Psoas muscle (tissue), 8 donors: ENCODE data around the gene CCDC106. TPM values are rescaled to one million over a fixed set of nuclear protein-coding genes. Genes with fewer than 3 reads are reported as not detected.

Source experiments
- ATAC-seq, 4 donors: fragments of 200-7000 bp; cut with Tn5 transposase; one replicate each; pipeline ENCODE4 v1.9.1; 2020; ENCODE audit warnings: moderate library complexity in 3 of 4, mild to moderate bottlenecking in 2 of 4
- DNase-seq, 2 donors: peaks; one replicate each; pipeline ENCODE4 v3.0.0-alpha.2; 2020
- H3K27ac ChIP-seq: fragments of 200-600 bp; one replicate; pipeline ENCODE4 v1.8.0; 2022
- H3K27me3 ChIP-seq, 3 donors: fragments of 200-600 bp in 1 of 3; one replicate each; pipeline versions ENCODE4 v1.6.1 to v1.8.0; 2013 to 2022; ENCODE audit warnings: low read length in 2 of 3, mild to moderate bottlenecking in 2 of 3, moderate library complexity in 1 of 3; ENCODE audit not compliant: insufficient read depth in 3 of 3
- H3K36me3 ChIP-seq, 2 donors: fragments of 200-600 bp in 1 of 2; one replicate each; pipeline versions ENCODE4 v1.6.1 to v1.8.0; 2013 to 2022; ENCODE audit warnings: low read depth in 1 of 2, mild to moderate bottlenecking in 1 of 2, moderate library complexity in 1 of 2; ENCODE audit not compliant: insufficient read depth in 1 of 2
- H3K4me1 ChIP-seq: fragments of 200-600 bp; one replicate; pipeline ENCODE4 v1.8.0; 2022
- H3K4me3 ChIP-seq: fragments of 200-600 bp; one replicate; pipeline ENCODE4 v1.8.0; 2022; ENCODE audit warnings: mild to moderate bottlenecking
- H3K9me3 ChIP-seq: fragments of 200-600 bp; one replicate; pipeline ENCODE4 v1.8.0; 2022
- CTCF ChIP-seq: fragments of 200-600 bp; IDR thresholded peaks from one replicate; pipeline ENCODE4 v1.8.0; 2022; ENCODE audit warnings: antibody characterized with exemption
- WGBS, 3 donors: extraction: QIAGEN DNeasy Blood & Tissue Kit; methylation state at CpG; one replicate each; pipeline versions ENCODE4 v1.1.6 to v1.1.7; 2013; 5-methylcytosine and 5-hydroxymethylcytosine counted together
- intact Hi-C, 2 donors: fragments of 100-400 bp; cut with DNase I; formaldehyde crosslinking; loops; one replicate each; pipeline versions ENCODE4 v1.11.0 to v1.14.2; 2022
- polyA plus RNA-seq, 3 donors: library from polyadenylated mRNA; stranded (reverse); fragments of 200-250 nt; gene quantifications; one replicate each; pipeline ENCODE4 v1.2.3, GENCODE V29; 2013
- total RNA-seq, 4 donors: library from RNA; stranded (reverse); fragmentation: NEBNext Ultra II Directional in 2 of 4; extraction: Animal tissue kit (Norgen Biotek cat#: 25700) in 2 of 4; gene quantifications; one replicate each; pipeline versions ENCODE4 v1.2.1 to v1.2.4, GENCODE V29; 2021 to 2023
- donor health status: healthy with polysubstance abuse.
- donor health status: DM: no; HTN: no; CAD: no; lungs with moderate emphysema.
- donor health status: Bipolar disorder and iron deficiency.
- donor health status: healthy.
- donor health status: DM: yes; HTN: yes; CAD: no.
- donor health status: DM: no; HTN: no; CAD: no.
- donor health status: DM: no; HTN: no; CAD: no.
- donor health status: DM: yes; HTN: yes; CAD: no.

CCDC106 gene
- total and polyA plus RNA-seq, 7 donors, result 4.4 to 12.0 (median 10.0) TPM

DNA sequence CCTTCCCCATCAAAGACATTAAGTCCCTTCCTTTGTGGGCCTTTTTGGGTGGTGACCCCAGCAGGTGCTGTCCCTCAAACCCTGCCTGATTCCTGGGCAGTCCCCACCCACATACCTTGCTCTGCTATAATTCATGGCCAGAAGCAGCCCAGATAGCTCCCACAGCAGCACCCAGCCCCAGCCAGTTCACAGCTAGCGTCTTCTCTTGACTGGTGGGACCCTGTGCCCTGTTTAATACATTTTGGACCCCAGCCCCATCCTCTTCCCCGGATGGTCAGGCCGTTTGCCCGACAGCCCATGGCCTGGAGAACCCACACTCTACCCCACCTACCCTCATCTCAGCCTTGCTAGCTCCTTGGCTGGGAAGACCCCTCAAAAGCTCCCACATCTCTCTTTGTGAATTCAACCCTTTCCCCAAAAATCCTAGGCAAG lies 2.1 kb downstream of the CCDC106 start:
- no peak for ATAC-seq
- H3K27me3 ChIP-seq, result no peaks in the 10 kb centered on the region
- H3K27ac ChIP-seq, result no peak overlapping the region
- WGBS, 3 donors, result 79 to 96% (median 80%) methylated on average over 4 of the region's 4 CpGs
- intact Hi-C loops, result loop anchor here in 1 of 2 donors (10.0 kb wide), 1 partner anchor 265 kb away; the partner anchor contains the start of genes RPL28 and TMEM238
- peak in 1 of 2 donors; percentile 36 for DNase-seq
- no peak overlapping the region for H3K4me3 ChIP-seq
- no peaks in the 10 kb centered on the region for H3K9me3 ChIP-seq
- TF ChIP-seq CTCF, result no peak
- H3K4me1 ChIP-seq, result peaks cover 22% of the 10 kb centered on the region
- H3K36me3 ChIP-seq, result peaks cover 0 to 16% of the 10 kb centered on the region in 2 donors

DNA sequence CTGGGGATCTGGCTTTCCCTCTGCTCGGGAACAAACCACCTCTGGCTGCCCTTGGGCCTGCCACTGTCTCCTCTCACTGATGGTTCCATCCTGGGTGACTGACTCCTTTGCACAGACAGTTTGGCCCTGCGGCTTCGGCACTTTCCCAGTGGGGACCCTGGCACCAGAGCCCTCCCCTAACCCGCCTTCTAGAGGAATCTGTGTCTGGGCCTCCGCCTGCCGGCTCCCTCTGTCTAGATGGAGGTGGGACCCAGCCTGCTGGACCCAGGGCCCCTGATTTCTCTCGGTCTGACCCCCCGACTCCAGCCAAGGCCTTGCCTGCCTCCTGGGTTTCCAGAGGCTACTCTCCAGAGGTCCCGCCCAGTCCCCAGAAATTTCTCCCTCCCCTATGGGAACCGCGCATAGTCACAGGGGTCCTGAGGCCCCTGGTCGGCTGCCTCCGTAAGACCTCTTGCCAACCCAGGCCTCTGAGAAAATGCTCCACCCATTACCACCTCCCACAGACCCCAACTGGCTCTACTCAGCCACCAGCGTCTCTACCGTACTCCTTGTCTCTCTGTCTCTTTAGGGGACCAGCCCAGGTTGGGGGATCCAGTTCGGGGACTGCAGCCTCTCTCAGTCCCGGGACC lies 2.7 kb downstream of the CCDC106 start:
- ATAC-seq, result no peak
- Histone ChIP-seq H3K27ac (no peak overlapping the region), H3K36me3 (peaks cover 0 to 10% of the 10 kb centered on the region in 2 donors), H3K4me1 (peaks cover 22% of the 10 kb centered on the region), H3K4me3 (no peak overlapping the region), H3K9me3 (no peaks in the 10 kb centered on the region), H3K27me3 (no peaks in the 10 kb centered on the region)
- DNase-seq, result peak in 1 of 2 donors; percentile 44
- intact Hi-C loops, result loop anchor here in 1 of 2 donors (10.0 kb wide), 1 partner anchor 266 kb away; the partner anchor contains the start of genes RPL28 and TMEM238
- TF ChIP-seq CTCF, result no peak
- 87 to 93% (median 87%) methylated on average over 17 of the region's 17 CpGs for WGBS, 3 donors

DNA sequence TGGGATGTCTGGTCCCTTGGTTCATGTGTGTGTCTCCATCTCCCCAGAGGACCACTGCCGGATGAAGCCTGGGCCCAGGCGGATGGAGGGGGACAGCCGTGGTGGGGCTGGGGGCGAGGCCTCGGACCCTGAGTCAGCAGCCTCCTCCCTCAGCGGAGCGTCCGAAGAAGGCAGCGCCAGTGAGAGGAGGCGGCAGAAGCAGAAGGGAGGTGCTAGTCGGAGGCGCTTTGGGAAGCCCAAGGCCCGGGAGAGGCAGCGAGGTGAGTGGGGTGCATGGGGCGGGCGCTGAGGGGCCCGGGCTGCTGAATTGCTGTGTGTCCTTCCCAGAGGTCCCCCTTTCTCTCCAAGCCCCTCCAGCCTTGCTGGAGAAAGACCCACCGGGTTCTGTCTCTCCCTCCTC lies 3.2 kb downstream of the CCDC106 start:
- intact Hi-C loops, result loop anchor here in 1 of 2 donors (10.0 kb wide), 1 partner anchor 266 kb away; the partner anchor contains the start of genes RPL28 and TMEM238
- no peak for TF ChIP-seq CTCF
- H3K27me3 ChIP-seq, result no peaks in the 10 kb centered on the region
- H3K4me3 ChIP-seq, result no peak overlapping the region
- H3K27ac ChIP-seq, result no peak overlapping the region
- DNase-seq, result no peak
- peaks cover 26% of the 10 kb centered on the region for H3K4me1 ChIP-seq
- H3K9me3 ChIP-seq, result no peaks in the 10 kb centered on the region
- no peak for ATAC-seq
- peaks cover 0 to 6% of the 10 kb centered on the region in 2 donors for H3K36me3 ChIP-seq
- 81 to 90% (median 85%) methylated on average over 14 to 18 of the region's 18 CpGs for WGBS, 3 donors

GRCh38 chr19:55652311-55653128 lies 4.5 kb downstream of the CCDC106 start:
- 72 to 74% (median 73%) methylated on average over 58 to 71 of the region's 71 CpGs for WGBS, 3 donors
- peaks cover 30% of the 10 kb centered on the region for H3K4me1 ChIP-seq
- no peak for TF ChIP-seq CTCF
- H3K9me3 ChIP-seq, result no peaks in the 10 kb centered on the region
- H3K27me3 ChIP-seq, result no peaks in the 10 kb centered on the region
- no peak for ATAC-seq
- peak overlapping the region; percentile 71 for H3K4me3 ChIP-seq
- intact Hi-C loops, result loop anchor here in 1 of 2 donors (10.0 kb wide), 1 partner anchor 268 kb away; the partner anchor contains the start of genes RPL28 and TMEM238
- peak; percentile 38 to 75 for DNase-seq
- H3K36me3 ChIP-seq, result peaks cover 0 to 6% of the 10 kb centered on the region in 2 donors
- peak overlapping the region; percentile 91 for H3K27ac ChIP-seq
